Suprapubic skin (tissue), 4 donors: ENCODE results near the gene DDX28. TPM values are rescaled to one million over a fixed set of nuclear protein-coding genes. Genes with fewer than 3 reads are reported as not detected.

Source experiments
- DNase-seq, 2 donors: peaks; one replicate each; pipeline ENCODE4 v3.0.0-alpha.2; 2019; ENCODE audit warnings: low spot score in 2 of 2
- H3K27ac ChIP-seq: fragments of 200-600 bp; sonication (generic); one replicate; pipeline ENCODE4 v1.5.1; 2019
- H3K27me3 ChIP-seq: fragments of 200-600 bp; sonication (generic); one replicate; pipeline ENCODE4 v1.5.1; 2019
- H3K36me3 ChIP-seq: fragments of 200-600 bp; sonication (generic); one replicate; pipeline ENCODE4 v1.5.1; 2019
- H3K4me1 ChIP-seq: fragments of 200-600 bp; sonication (generic); one replicate; pipeline ENCODE4 v1.5.1; 2019
- H3K4me3 ChIP-seq: fragments of 200-600 bp; sonication (generic); one replicate; pipeline ENCODE4 v1.5.1; 2019; ENCODE audit warnings: mild to moderate bottlenecking
- H3K9me3 ChIP-seq: fragments of 200-600 bp; sonication (generic); one replicate; pipeline ENCODE4 v1.5.1; 2019
- CTCF ChIP-seq, 2 donors: fragments of 200-600 bp in 1 of 2; fragments of 450-650 bp in 1 of 2; sonication (generic) in 1 of 2; IDR thresholded peaks; one replicate each; pipeline ENCODE4 v1.5.1; 2016 to 2019; ENCODE audit warnings: antibody characterized with exemption in 2 of 2, mild to moderate bottlenecking in 1 of 2, moderate library complexity in 1 of 2
- EP300 ChIP-seq: sonication (generic); formaldehyde crosslinking; IDR thresholded peaks from one replicate; pipeline ENCODE4 v1.6.1; 2017; ENCODE audit warnings: antibody characterized with exemption
- POLR2A ChIP-seq, 2 donors: fragments of 450-650 bp; IDR thresholded peaks; one replicate each; pipeline ENCODE4 v1.6.1; 2017; ENCODE audit warnings: antibody characterized with exemption in 2 of 2, mild to moderate bottlenecking in 2 of 2, moderate library complexity in 2 of 2
- POLR2AphosphoS5 ChIP-seq, 3 donors: sonication (generic); formaldehyde crosslinking; IDR thresholded peaks; one replicate each; pipeline ENCODE4 v1.6.1; 2017; ENCODE audit warnings: antibody characterized with exemption in 3 of 3
- WGBS: methylation state at CpG from one replicate; pipeline ENCODE4 v1.1.5; 2018; 5-methylcytosine and 5-hydroxymethylcytosine counted together
- total RNA-seq, 4 donors: library from RNA; depleted of rRNA; stranded (reverse); fragments of >200 nt; gene quantifications; one replicate each; pipeline ENCODE4 v1.1.0, GENCODE V29; 2016

Gene DDX28
- total RNA-seq, 4 donors from 2014 or later: 9.0 to 22.5 (median 13.0) TPM

GRCh38 chr16:68064791-68065365, 41.8 kb upstream of the DDX28 start:
- peak in 1 of 2 donors; percentile 78 for TF ChIP-seq CTCF (IDR thresholded peaks at IDR 0.05)
- no peak for TF ChIP-seq POLR2AphosphoS5 (IDR thresholded peaks at IDR 0.05)
- no peak for TF ChIP-seq POLR2A (IDR thresholded peaks at IDR 0.05)
- H3K4me3 ChIP-seq: no peak overlapping the region
- H3K27me3 ChIP-seq: no peaks in the 10 kb centered on the region
- H3K27ac ChIP-seq: no peak overlapping the region
- peaks cover 30% of the 10 kb centered on the region for H3K36me3 ChIP-seq
- H3K9me3 ChIP-seq: no peaks in the 10 kb centered on the region
- H3K4me1 ChIP-seq: peaks cover 30% of the 10 kb centered on the region
- DNase-seq: peak; percentile 77 to 86
- WGBS: 33% methylated on average over 2 of the region's 2 CpGs

GRCh38 chr16:68062910-68063393, 39.9 kb upstream of the DDX28 start:
- Histone ChIP-seq H3K4me3 (no peak overlapping the region), H3K27me3 (no peaks in the 10 kb centered on the region), H3K9me3 (no peaks in the 10 kb centered on the region), H3K4me1 (peaks cover 21% of the 10 kb centered on the region), H3K27ac (no peak overlapping the region), H3K36me3 (peaks cover 32% of the 10 kb centered on the region)
- peak in 1 of 2 donors; percentile 46 for DNase-seq
- TF ChIP-seq EP300 (no peak), CTCF (IDR thresholded peaks at IDR 0.05) (no peak), POLR2AphosphoS5 (IDR thresholded peaks at IDR 0.05) (no peak), POLR2A (IDR thresholded peaks at IDR 0.05) (no peak)
- WGBS: 95% methylated on average over 4 of the region's 4 CpGs

- peaks cover 21% of the 10 kb centered on the region for H3K4me1 ChIP-seq
- H3K4me3 ChIP-seq: no peak overlapping the region
- TF ChIP-seq POLR2AphosphoS5 (IDR thresholded peaks at IDR 0.05): no peak
- no peaks in the 10 kb centered on the region for H3K27me3 ChIP-seq
- WGBS: 89% methylated on average over 3 of the region's 3 CpGs
- H3K9me3 ChIP-seq: no peaks in the 10 kb centered on the region
- H3K27ac ChIP-seq: no peak overlapping the region
- no peak for DNase-seq
- peaks cover 32% of the 10 kb centered on the region for H3K36me3 ChIP-seq
Measured at GRCh38 chr16:68061396-68061795, 38.4 kb upstream of the DDX28 start.

- Histone ChIP-seq H3K9me3 (no peaks in the 10 kb centered on the region), H3K27me3 (no peaks in the 10 kb centered on the region), H3K27ac (no peak overlapping the region), H3K4me1 (peaks cover 10% of the 10 kb centered on the region), H3K36me3 (peaks cover 33% of the 10 kb centered on the region), H3K4me3 (no peak overlapping the region)
- DNase-seq: no peak
- no peak for TF ChIP-seq CTCF (IDR thresholded peaks at IDR 0.05)
- no peak for TF ChIP-seq EP300
Measured at GRCh38 chr16:68059804-68060203, 36.8 kb upstream of the DDX28 start.

GRCh38 chr16:68055395-68055794, 32.4 kb upstream of the DDX28 start:
- H3K36me3 ChIP-seq: peaks cover 47% of the 10 kb centered on the region
- H3K27ac ChIP-seq: no peak overlapping the region
- TF ChIP-seq CTCF (IDR thresholded peaks at IDR 0.05) (no peak), EP300 (no peak), POLR2A (IDR thresholded peaks at IDR 0.05) (no peak), POLR2AphosphoS5 (IDR thresholded peaks at IDR 0.05) (no peak)
- H3K4me3 ChIP-seq: no peak overlapping the region
- WGBS: 93% methylated on average over 3 of the region's 3 CpGs
- DNase-seq: no peak
- H3K9me3 ChIP-seq: no peaks in the 10 kb centered on the region
- H3K4me1 ChIP-seq: no peaks in the 10 kb centered on the region
- H3K27me3 ChIP-seq: no peaks in the 10 kb centered on the region

DNA sequence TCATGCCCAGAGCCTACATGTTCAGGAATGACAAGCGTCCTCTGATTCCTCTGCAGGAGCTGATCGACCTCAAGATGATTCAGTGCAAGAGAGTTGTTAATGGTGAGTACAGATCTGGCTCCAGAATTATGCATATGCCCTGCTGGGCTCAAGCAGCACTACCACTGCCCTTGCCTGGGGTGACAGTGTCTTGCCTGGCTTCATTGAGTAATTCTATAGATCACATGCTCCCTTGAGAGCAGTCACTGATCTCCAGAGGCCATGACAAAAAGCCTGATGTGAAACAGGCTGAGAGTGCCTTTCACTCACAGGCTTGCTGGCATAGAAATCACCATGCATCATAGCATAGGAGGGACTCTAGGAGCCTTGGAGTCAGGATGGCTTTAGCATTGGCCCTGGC, 26.4 kb upstream of the DDX28 start:
- WGBS: 100% methylated on average over 2 of the region's 2 CpGs
- Histone ChIP-seq H3K4me3 (no peak overlapping the region), H3K9me3 (no peaks in the 10 kb centered on the region), H3K4me1 (no peaks in the 10 kb centered on the region), H3K36me3 (peaks cover 44% of the 10 kb centered on the region), H3K27ac (no peak overlapping the region), H3K27me3 (no peaks in the 10 kb centered on the region)
- peak in 1 of 2 donors; percentile 7 for DNase-seq
- TF ChIP-seq EP300 (no peak), CTCF (IDR thresholded peaks at IDR 0.05) (no peak)
